ENCODE results near the gene NAT9.
A peak's percentile ranks its signal among the peaks of the same experiment; 100 is the strongest.

Gene NAT9

GRCh38 chr17:74759243-74759801, 16.8 kb downstream of the NAT9 start:
- DNase-seq = no peak

GRCh38 chr17:74758848-74759168, 17.3 kb downstream of the NAT9 start:
- DNase-seq = no peak

GRCh38 chr17:74757931-74758847, 18.0 kb downstream of the NAT9 start:
- no peak for DNase-seq

- no peak for DNase-seq
Observed at GRCh38 chr17:74757502-74757901, 18.6 kb downstream of the NAT9 start.

GRCh38 chr17:74756891-74757290, 19.3 kb downstream of the NAT9 start:
- no peak for DNase-seq

GRCh38 chr17:74755533-74755932, 20.6 kb downstream of the NAT9 start:
- no peak for DNase-seq

DNA sequence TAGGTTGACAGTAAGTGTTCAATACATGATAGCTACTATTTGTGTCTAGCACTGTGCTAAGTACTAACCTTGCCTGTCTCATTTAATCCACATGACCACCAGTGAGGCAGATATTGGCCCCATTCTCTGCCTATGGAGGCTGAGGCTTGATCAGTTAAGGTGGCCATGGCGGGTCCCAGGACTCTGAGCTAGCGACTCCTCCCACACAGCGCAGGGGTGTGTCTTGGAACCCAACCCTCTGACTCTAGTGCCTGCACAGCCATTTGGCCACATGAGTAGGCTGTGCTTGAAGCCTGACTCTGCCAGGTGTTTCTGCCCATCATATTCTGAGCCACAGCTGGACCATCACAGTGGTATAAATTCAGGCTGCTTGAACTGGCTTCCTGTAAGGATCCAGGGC, 21.3 kb downstream of the NAT9 start:
- no peak for DNase-seq

- no peak for DNase-seq
Observed at GRCh38 chr17:74752822-74753401, 23.2 kb downstream of the NAT9 start.

DNA sequence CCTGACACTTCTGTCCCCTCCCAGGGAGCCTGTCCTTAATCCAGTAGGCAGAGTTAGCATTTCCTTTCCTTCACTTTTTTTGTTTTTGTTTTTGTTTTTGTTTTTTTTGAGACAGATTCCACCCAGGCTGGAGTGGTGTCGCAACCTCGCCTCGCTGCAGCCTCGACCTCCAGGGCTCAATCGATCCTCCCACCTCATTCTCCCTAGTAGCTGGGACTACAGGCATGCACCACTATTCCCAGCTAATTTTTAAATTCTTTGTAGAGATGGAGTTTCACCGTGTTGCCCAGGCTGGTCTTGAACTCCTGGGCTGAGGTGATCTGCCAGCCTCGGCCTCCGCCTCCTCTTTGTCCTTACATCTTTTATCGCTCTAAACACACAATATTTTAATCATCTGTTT, 23.7 kb downstream of the NAT9 start:
- DNase-seq = no peak

DNA sequence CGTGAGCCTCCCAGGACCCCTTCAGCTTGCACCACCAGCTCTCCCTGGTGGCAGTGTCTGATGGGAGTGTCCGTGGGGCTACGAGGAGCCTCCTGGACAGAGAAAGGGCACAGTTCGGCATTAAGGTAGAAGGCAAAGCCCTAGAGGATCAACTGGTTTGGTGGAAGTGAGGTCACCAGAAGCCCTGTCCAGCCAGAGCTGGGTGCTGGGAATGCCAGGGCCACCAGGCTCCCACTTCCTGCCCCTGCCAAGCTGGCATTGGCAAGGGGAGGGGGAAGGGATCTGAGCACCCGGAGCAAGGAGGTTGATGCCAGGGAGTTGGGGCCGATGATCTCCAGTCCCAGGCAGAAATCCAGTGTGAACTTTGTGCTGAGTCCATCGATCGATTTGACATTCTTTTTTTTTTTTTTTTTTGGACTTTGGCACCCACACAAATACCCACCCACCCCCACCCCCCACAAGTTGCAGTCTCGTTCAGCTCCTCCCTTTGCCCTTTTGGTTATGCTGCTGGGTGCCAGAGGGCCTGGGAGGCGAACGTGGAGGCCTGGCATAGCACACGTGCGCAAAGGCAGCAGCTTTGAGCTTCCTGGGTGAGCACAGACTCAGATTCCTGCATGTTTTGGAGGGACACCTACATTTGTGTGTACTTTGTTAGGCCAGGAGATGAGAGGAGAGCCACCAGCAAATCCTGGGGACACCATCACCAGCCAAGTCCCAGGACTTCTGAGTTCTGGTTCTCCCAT, 25.6 kb downstream of the NAT9 start:
- no peak for DNase-seq

- DNase-seq = no peak
Observed at GRCh38 chr17:74750039-74750326, 26.2 kb downstream of the NAT9 start.

DNA sequence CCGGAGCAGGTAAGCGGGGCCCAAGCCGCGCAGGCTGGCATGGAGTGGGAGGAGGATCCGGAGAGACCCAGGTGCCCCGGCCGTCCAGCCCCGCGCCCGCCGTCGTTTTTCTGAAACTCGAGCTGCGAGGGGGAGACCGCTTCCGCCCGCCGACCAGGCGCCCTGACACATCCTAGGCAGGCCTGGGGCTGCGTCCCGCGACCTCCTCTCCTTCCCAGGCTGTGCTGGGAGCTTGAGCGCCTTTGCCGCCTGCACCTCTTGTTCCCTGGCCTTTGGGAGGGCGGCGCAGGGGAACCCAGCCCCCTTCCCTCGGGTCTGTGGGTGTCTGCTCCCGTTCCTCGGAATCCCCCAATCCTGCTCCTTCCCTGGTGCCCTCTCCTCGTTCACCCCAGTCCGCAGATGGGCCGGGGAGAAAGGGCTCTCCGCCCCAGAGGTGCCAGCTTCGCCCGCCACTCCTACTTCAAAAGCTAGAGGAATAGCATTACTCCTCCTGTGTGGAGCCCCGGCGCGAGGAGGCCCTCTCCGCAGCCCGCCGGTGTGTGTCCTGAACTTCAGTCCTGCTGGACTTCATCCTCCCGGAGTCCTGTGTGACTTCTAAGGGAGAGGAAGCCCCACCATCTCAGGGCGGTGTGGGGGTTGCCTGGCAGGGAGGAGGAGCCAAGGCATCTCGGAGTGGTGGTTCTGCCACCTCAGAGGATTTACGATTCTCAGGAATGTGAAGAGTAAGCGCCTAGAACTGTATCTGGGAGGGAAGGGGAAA, 26.7 kb downstream of the NAT9 start:
- no peak for DNase-seq

DNA sequence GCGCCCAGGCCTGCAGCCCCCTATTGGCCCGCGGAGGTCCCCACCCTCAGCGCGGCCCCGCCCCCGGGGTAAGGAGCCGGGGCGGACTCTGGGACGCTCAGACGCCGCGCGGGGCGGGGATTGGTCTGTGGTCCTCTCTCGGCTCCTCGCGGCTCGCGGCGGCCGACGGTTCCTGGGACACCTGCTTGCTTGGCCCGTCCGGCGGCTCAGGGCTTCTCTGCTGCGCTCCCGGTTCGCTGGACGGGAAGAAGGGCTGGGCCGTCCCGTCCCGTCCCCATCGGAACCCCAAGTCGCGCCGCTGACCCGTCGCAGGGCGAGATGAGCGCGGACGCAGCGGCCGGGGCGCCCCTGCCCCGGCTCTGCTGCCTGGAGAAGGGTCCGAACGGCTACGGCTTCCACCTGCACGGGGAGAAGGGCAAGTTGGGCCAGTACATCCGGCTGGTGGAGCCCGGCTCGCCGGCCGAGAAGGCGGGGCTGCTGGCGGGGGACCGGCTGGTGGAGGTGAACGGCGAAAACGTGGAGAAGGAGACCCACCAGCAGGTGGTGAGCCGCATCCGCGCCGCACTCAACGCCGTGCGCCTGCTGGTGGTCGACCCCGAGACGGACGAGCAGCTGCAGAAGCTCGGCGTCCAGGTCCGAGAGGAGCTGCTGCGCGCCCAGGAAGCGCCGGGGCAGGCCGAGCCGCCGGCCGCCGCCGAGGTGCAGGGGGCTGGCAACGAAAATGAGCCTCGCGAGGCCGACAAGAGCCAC, 27.4 kb downstream of the NAT9 start, which contains the start of gene NHERF1:
NHERF1 (plus strand) TSS at position 100 of the 750 bp plus-strand sequence; CDS start at position 319, 219 bp downstream.
- peak; percentile 73 for DNase-seq

- DNase-seq = no peak
Observed at GRCh38 chr17:74748279-74748528, 27.9 kb downstream of the NAT9 start.

- DNase-seq = no peak
Observed at GRCh38 chr17:74746922-74747321, 29.2 kb downstream of the NAT9 start.

DNA sequence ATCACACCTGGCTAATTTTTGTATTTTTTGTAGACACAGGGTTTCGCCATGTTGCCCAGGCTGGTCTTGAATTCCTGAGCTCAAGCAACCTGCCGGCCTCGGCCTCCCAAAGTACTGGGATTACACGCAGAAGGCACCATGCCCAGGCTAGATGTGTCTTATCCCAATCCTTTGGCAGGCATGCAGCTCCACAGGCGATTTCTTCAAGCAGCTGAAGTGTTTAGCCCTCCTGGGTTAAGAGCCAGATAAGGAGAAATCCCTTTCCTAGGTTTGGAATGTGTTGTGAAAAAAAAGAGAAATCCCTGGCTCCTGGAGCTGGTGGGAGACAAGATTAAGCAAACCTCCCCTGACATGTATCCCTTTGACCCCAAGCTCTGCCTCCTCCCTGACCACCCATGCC, 29.8 kb downstream of the NAT9 start:
- no peak for DNase-seq

- DNase-seq = no peak
Observed at GRCh38 chr17:74745548-74746177, 30.5 kb downstream of the NAT9 start.

DNA sequence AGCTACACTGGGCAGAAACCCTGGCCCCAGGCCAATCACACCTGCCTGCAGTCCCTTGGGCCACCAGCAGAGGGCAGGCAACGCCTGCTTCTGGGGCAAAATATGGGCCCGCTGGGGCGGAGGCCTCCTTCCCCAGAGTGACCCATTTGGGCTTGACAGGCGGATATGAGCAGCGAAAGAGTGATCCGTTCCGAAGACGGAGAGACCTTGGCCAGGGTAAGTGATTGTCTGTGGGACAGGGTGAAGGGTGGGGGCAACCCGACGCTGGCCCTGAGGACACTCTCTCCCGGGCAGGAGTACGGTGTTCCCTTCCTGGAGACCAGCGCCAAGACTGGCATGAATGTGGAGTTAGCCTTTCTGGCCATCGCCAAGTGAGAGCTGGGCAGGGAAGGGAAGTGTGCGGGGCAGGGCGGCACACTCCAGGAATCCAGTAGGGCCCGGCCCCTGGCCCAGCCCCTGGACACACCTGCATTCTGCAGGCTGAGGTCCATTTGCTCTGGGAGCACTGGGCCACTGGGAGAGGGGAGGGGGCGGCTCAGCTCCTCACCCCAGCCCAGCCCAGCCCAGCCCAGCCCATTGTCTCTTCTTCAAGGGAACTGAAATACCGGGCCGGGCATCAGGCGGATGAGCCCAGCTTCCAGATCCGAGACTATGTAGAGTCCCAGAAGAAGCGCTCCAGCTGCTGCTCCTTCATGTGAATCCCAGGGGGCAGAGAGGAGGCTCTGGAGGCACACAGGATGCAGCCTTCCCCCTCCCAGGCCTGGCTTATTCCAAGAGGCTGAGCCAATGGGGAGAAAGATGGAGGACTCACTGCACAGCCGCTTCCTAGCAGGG, 31.2 kb downstream of the NAT9 start:
- no peak for DNase-seq

- DNase-seq = no peak
Observed at GRCh38 chr17:74744349-74744713, 31.8 kb downstream of the NAT9 start.

DNA sequence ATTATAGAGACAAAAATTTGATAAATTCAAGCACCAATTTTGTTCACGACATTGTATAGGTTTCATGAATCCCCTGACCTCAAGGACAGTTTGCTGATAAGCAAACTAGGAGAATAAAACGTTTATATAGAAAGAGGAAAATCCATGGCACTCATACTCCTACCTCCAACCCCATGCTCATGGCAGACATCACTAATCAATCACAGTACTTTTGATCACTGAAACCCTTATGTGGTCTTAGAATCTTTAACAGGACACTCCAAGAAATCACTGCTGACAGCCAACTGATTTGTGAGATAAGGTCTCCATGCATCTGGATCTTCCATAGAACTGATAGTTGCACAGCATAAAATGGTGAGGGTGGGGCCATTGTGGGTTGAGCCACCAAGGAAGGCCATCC, 32.4 kb downstream of the NAT9 start:
- no peak for DNase-seq

GRCh38 chr17:74742978-74743545, 33.1 kb downstream of the NAT9 start:
- no peak for DNase-seq
